A549 (cell line): ENCODE measurements around the gene ZNF536. TPM values are rescaled to one million over a fixed set of nuclear protein-coding genes. Genes with fewer than 3 reads are reported as not detected.

Source experiments
- ATAC-seq, 2 experiments: fragments of 200-7000 bp in 1 of 2; fragments of >200 bp in 1 of 2; cut with Nextera tagmentation in 1 of 2; cut with Tn5 transposase in 1 of 2; 3 replicates each; pipeline versions ENCODE4 v1.8.0 to v1.9.1; 2018 to 2020; ENCODE audit warnings: mild to moderate bottlenecking in 1 of 2, moderate library complexity in 1 of 2
- CTCF ChIA-PET: fragments of 300-600 bp; sonication (Branson Sonifier 250); formaldehyde crosslinking; extraction: SDS; loops from one replicate; lab custom pipeline; 2021; ENCODE audit warnings: antibody characterized with exemption, inconsistent platforms; lab: Yijun Ruan, JAX
- POLR2A ChIA-PET: fragments of 350-600 bp; formaldehyde crosslinking; extraction: SDS; loops from one replicate; lab custom pipeline; 2021; ENCODE audit warnings: antibody characterized with exemption, inconsistent platforms; lab: Yijun Ruan, JAX
- DNase-seq, 2 experiments: peaks; one replicate each; pipeline versions ENCODE4 v3.0.0 to v3.0.0-alpha.2; 2011 to 2016; ENCODE audit warnings: low read depth in 1 of 2, low spot score in 1 of 2
- FAIRE-seq: peaks from 2 replicates; lab custom pipeline; 2011; peaks lifted over from hg19 to GRCh38; lab: Jason Lieb, UNC
- H3K27ac ChIP-seq, 2 experiments: fragments of >200 bp; sonication (Bioruptor Twin); formaldehyde crosslinking; 3 replicates each; pipeline ENCODE4 v1.5.1; 2016 to 2017
- H3K4me1 ChIP-seq: fragments of >200 bp; sonication (Bioruptor Twin); formaldehyde crosslinking; 3 replicates; pipeline ENCODE4 v1.6.1; 2016
- H3K4me2 ChIP-seq: fragments of >200 bp; sonication (Bioruptor Twin); formaldehyde crosslinking; 3 replicates; pipeline ENCODE4 v1.6.1; 2016
- H3K4me3 ChIP-seq: fragments of >200 bp; sonication (Bioruptor Twin); formaldehyde crosslinking; 3 replicates; pipeline ENCODE4 v1.5.1; 2016
- H3K9me3 ChIP-seq: fragments of >200 bp; sonication (Bioruptor Twin); formaldehyde crosslinking; 3 replicates; pipeline ENCODE4 v1.6.1; 2016
- BCL3 ChIP-seq: fragments of >200 bp; sonication (Bioruptor Twin); formaldehyde crosslinking; IDR thresholded peaks from 3 replicates; pipeline ENCODE4 v1.6.1; 2016
- BHLHE40 ChIP-seq: IDR thresholded peaks from 2 replicates; pipeline ENCODE4 v1.6.1; 2012; ENCODE audit warnings: low read depth, low read length, inconsistent platforms
- CBX8 ChIP-seq: fragments of 200-600 bp; sonication (generic); IDR thresholded peaks from 2 replicates; pipeline ENCODE4 v1.6.1; 2016
- CHD2 ChIP-seq: fragments of 150-350 bp; IDR thresholded peaks from 2 replicates; pipeline ENCODE4 v1.6.1; 2014; ENCODE audit warnings: low read length; ENCODE audit not compliant: partially characterized antibody
- CTCF ChIP-seq: fragments of >200 bp; sonication (Bioruptor Twin); formaldehyde crosslinking; IDR thresholded peaks from 3 replicates; pipeline ENCODE4 v1.5.1; 2016
- FOSB ChIP-seq: fragments of 250-450 bp; sonication (Bioruptor Pico); IDR thresholded peaks from 2 replicates; pipeline ENCODE4 v1.5.0; 2020; ENCODE audit warnings: mild to moderate bottlenecking, moderate library complexity
- FOSL2 ChIP-seq, 2 experiments: fragments of 450-650 bp in 1 of 2; fragments of >200 bp in 1 of 2; sonication (Bioruptor Twin) in 1 of 2; formaldehyde crosslinking; IDR thresholded peaks; 2 replicates each; pipeline versions ENCODE4 v1.5.0 to v1.6.1; 2016 to 2020; ENCODE audit warnings: mild to moderate bottlenecking in 1 of 2, moderate library complexity in 1 of 2
- HDAC2 ChIP-seq: fragments of 200-600 bp; sonication (generic); IDR thresholded peaks from 2 replicates; pipeline ENCODE4 v1.6.1; 2016
- HES2 ChIP-seq: fragments of >200 bp; sonication (Bioruptor Twin); formaldehyde crosslinking; IDR thresholded peaks from 2 replicates; pipeline ENCODE4 v1.6.1; 2016
- HOXA7 ChIP-seq: fragments of 250-450 bp; sonication (Bioruptor Pico); IDR thresholded peaks from 2 replicates; pipeline ENCODE4 v1.5.0; 2020; ENCODE audit warnings: mild to moderate bottlenecking, moderate library complexity
- HOXB13 ChIP-seq: fragments of 250-450 bp; sonication (Bioruptor Pico); IDR thresholded peaks from 2 replicates; pipeline ENCODE4 v1.5.0; 2020; ENCODE audit warnings: low read depth, mild to moderate bottlenecking, moderate library complexity
- KDM1A ChIP-seq: fragments of 200-600 bp; sonication (generic); IDR thresholded peaks from 2 replicates; pipeline ENCODE4 v1.6.1; 2016; ENCODE audit warnings: low read depth, mild to moderate bottlenecking
- MAFK ChIP-seq: fragments of 450-650 bp; IDR thresholded peaks from 2 replicates; pipeline ENCODE4 v1.6.1; 2014; ENCODE audit not compliant: partially characterized antibody
- MAZ ChIP-seq: fragments of 150-350 bp; IDR thresholded peaks from 2 replicates; pipeline ENCODE4 v1.6.1; 2014; ENCODE audit warnings: antibody characterized with exemption, low read depth, low read length, borderline replicate concordance
- PHF8 ChIP-seq: fragments of 200-600 bp; sonication (generic); IDR thresholded peaks from 2 replicates; pipeline ENCODE4 v1.6.1; 2016; ENCODE audit warnings: low read depth, mild to moderate bottlenecking, antibody characterized with exemption, moderate library complexity, borderline replicate concordance
- POLR2A ChIP-seq: IDR thresholded peaks from 2 replicates; pipeline ENCODE4 v1.6.1; 2012; ENCODE audit warnings: mild to moderate bottlenecking, low read length
- RARB ChIP-seq: fragments of 250-450 bp; sonication (Bioruptor Pico); IDR thresholded peaks from 2 replicates; pipeline ENCODE4 v1.8.0; 2021; ENCODE audit warnings: mild to moderate bottlenecking, moderate library complexity
- RCOR1 ChIP-seq: fragments of 150-350 bp; IDR thresholded peaks from 2 replicates; pipeline ENCODE4 v1.6.1; 2014; ENCODE audit warnings: antibody characterized with exemption, low read length, low read depth
- SREBF2 ChIP-seq: fragments of 450-650 bp; IDR thresholded peaks from 2 replicates; pipeline ENCODE4 v1.6.1; 2014; ENCODE audit warnings: mild to moderate bottlenecking, moderate library complexity
- TFCP2L1 ChIP-seq: fragments of 250-450 bp; sonication (Bioruptor Pico); IDR thresholded peaks from 2 replicates; pipeline ENCODE4 v1.5.0; 2021; ENCODE audit warnings: mild to moderate bottlenecking
- WGBS: methylation state at CpG from one replicate; pipeline ENCODE4 v1.1.6; 2017; ENCODE audit errors: missing lambda C conversion rate; 5-methylcytosine and 5-hydroxymethylcytosine counted together
- polyA plus RNA-seq, 4 experiments: library from polyadenylated mRNA; depleted of rRNA in 3 of 4; stranded (reverse); fragments of >200 nt; fragmentation: RNase III in 1 of 4; extraction: RNeasy Plus Mini Kit Qiagen cat#74134 plus additional on column Dnase treatment in 1 of 4; gene quantifications; 2 replicates in 3 of 4; 3 replicates in 1 of 4; pipeline ENCODE4 v1.2.3, GENCODE V29; 2011 to 2017

Gene ZNF536
- polyA plus RNA-seq, 2 of the 4 experiments (the other 2 are of a cell fraction), result not detected

GRCh38 chr19:30420881-30421280 lies 48.7 kb downstream of the ZNF536 start (continued):
- no peak for TF ChIP-seq PHF8

- Histone ChIP-seq H3K9me3 (no peaks in the 10 kb centered on the region), H3K27ac (no peak overlapping the region), H3K4me2 (no peak overlapping the region), H3K4me1 (no peaks in the 10 kb centered on the region), H3K4me3 (no peak overlapping the region)
- ATAC-seq, result no peak
- POLR2A ChIA-PET, result no interaction called here
- TF ChIP-seq POLR2A (no peak), RARB (CRISPR knock-in tag) (no peak), RCOR1 (no peak), BHLHE40 (no peak), HES2 (no peak), HOXA7 (CRISPR knock-in tag) (no peak)
- CTCF ChIA-PET, result no interaction called here
- no peak for DNase-seq
- WGBS, result 30% methylated on average over 8 of the region's 8 CpGs
- no peak for FAIRE-seq
These were observed 49.4 kb downstream of the ZNF536 start for GRCh38 chr19:30421571-30421970.

- Histone ChIP-seq H3K4me1 (no peaks in the 10 kb centered on the region), H3K9me3 (no peaks in the 10 kb centered on the region), H3K4me2 (no peak overlapping the region), H3K27ac (no peak overlapping the region), H3K4me3 (no peak overlapping the region)
- WGBS, result 43% methylated on average over 11 of the region's 11 CpGs
- POLR2A ChIA-PET, result no interaction called here
- CTCF ChIA-PET, result no interaction called here
- FAIRE-seq, result no peak
- DNase-seq, result no peak
- no peak for TF ChIP-seq BCL3
- TF ChIP-seq TFCP2L1 (CRISPR knock-in tag), result no peak
- no peak for TF ChIP-seq CTCF
- no peak for TF ChIP-seq SREBF2
- no peak for TF ChIP-seq MAFK
- TF ChIP-seq HES2, result no peak
- TF ChIP-seq FOSL2 (IDR thresholded peaks at IDR 0.05), result no peak
- TF ChIP-seq FOSL2 (CRISPR knock-in tag; IDR thresholded peaks at IDR 0.05), result no peak
- TF ChIP-seq HOXB13 (CRISPR knock-in tag), result no peak
- TF ChIP-seq CHD2, result no peak
- no peak for TF ChIP-seq MAZ
- no peak for TF ChIP-seq CBX8
- no peak for TF ChIP-seq KDM1A
- TF ChIP-seq FOSB (CRISPR knock-in tag), result no peak
- TF ChIP-seq HDAC2, result no peak
- ATAC-seq, result no peak
These were observed 51.3 kb downstream of the ZNF536 start for GRCh38 chr19:30423481-30423880.
